ENCODE results near the gene KIRREL3. TPM values are rescaled to one million over a fixed set of nuclear protein-coding genes. Genes with fewer than 3 reads are reported as not detected.

Gene KIRREL3
- total RNA-seq, 1 experiment from 2014 or later: 2.2 TPM

DNA sequence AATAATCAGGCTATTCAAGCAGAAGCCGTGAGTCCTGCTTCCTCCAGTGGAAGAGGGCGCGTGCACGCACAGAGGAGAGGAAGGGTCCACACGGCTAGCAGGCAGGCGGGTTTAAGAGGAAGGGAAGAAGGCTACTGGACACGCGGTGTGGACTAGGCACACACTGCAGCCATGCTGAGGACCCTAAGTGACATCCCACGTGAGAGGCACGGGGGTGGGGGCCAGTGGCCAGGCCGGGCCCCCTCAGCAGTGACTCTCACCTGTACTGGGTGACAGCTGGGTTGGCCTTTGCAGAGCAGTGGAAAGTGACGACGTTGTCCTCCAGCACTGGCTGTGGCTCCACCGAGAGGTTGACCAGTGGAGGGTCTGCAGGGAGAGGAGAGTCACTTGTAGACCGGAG, 544.5 kb downstream of the KIRREL3 start:
- intact Hi-C loops (cut with micrococcal nuclease; ENCODE audit: unreplicated experiment): no loop called here
- Histone ChIP-seq H4K20me1 (ENCODE audit: insufficient read depth) (no peaks in the 10 kb centered on the region), H2AFZ (no peak overlapping the region), H3K79me2 (ENCODE audit: low read depth) (no peaks in the 10 kb centered on the region), H3K27me3 (ENCODE audit: insufficient read depth, low read depth) (peaks cover 14% of the 10 kb centered on the region), H3K9me3 (ENCODE audit: insufficient read depth, low read depth) (no peaks in the 10 kb centered on the region), H3K4me1 (replicated peaks; ENCODE audit: insufficient read depth) (no peaks in the 10 kb centered on the region), H3F3A (ENCODE audit: insufficient read depth, low read depth) (peaks cover 6% of the 10 kb centered on the region), H3K9me2 (ENCODE audit: insufficient read depth) (no peaks in the 10 kb centered on the region), H3K36me3 (ENCODE audit: low read depth) (no peaks in the 10 kb centered on the region), H3K27ac (no peak overlapping the region), H3K4me2 (no peak overlapping the region), H3K4me3 (no peak overlapping the region)
- CTCF ChIA-PET: no interaction called here
- TF ChIP-seq, protein P1, sequence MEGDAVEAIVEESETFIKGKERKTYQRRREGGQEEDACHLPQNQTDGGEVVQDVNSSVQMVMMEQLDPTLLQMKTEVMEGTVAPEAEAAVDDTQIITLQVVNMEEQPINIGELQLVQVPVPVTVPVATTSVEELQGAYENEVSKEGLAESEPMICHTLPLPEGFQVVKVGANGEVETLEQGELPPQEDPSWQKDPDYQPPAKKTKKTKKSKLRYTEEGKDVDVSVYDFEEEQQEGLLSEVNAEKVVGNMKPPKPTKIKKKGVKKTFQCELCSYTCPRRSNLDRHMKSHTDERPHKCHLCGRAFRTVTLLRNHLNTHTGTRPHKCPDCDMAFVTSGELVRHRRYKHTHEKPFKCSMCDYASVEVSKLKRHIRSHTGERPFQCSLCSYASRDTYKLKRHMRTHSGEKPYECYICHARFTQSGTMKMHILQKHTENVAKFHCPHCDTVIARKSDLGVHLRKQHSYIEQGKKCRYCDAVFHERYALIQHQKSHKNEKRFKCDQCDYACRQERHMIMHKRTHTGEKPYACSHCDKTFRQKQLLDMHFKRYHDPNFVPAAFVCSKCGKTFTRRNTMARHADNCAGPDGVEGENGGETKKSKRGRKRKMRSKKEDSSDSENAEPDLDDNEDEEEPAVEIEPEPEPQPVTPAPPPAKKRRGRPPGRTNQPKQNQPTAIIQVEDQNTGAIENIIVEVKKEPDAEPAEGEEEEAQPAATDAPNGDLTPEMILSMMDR (conservative IDR thresholded peaks at IDR 0.05): no peak
- no peak for TF ChIP-seq EZH2 (IDR thresholded peaks at IDR 0.05; ENCODE audit: low read depth)
- no TSS peak for BruUV-seq (replicated peaks)
- no peak for DNase-seq
- POLR2A ChIA-PET (ENCODE audit: unreplicated experiment): no interaction called here

DNA sequence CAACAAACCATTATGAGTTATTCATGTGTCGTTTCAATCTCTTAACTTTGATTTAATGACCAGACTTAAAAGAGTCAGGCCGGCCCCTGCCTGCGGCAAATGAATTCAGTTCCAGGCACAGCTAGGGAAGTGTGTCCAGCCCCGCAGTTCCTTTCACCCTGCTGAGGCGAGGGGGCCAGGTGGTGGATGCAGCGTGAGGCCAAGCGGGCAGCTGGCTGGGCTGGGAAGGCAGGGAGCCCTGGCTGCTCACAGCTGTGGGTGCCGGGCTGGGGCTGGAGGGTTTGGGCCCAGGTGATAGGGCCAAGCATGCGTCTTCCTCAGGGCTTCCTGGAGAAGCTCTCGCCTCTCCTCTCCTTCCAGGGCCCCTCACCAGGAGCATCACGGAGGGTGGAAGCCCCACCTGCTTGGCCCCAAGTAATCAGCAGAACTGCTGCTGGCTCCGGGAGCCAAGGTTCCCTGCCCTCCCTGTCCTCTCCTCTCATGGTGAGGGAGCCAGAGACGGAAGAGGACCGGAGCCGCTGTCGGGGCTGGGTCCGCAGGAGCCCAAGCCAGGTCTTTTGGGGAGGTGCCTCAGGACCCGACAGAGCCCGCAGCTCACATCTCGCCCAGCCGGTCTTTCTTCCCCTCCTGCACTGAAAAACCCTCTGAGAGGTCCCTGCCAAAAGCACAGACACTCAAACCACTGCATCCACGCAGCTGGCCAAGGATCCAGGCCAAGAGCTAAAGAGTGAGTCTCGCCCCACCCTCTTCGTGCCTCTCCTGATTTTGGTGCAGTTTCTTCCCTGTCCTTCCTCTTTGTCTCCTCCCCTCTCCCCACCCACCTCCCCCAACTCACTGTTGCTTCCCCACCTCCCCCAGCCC, 548.1 kb downstream of the KIRREL3 start:
- no peaks in the 10 kb centered on the region for H3K79me2 ChIP-seq (ENCODE audit: low read depth)
- DNase-seq: no peak
- no peak overlapping the region for H3K27ac ChIP-seq
- CTCF ChIA-PET: no interaction called here
- no peak overlapping the region for H3K4me3 ChIP-seq
- no peak for TF ChIP-seq EZH2 (IDR thresholded peaks at IDR 0.05; ENCODE audit: low read depth)
- TF ChIP-seq, protein P1 (conservative IDR thresholded peaks at IDR 0.05): no peak
- BruUV-seq (replicated peaks): no TSS peak
- no peaks in the 10 kb centered on the region for H3K9me2 ChIP-seq (ENCODE audit: insufficient read depth)
- no peak overlapping the region for H2AFZ ChIP-seq
- POLR2A ChIA-PET (ENCODE audit: unreplicated experiment): no interaction called here
- no peaks in the 10 kb centered on the region for H3K36me3 ChIP-seq (ENCODE audit: low read depth)
- H3K4me1 ChIP-seq (replicated peaks; ENCODE audit: insufficient read depth): no peaks in the 10 kb centered on the region
- no peak overlapping the region for H3K4me2 ChIP-seq
- no peaks in the 10 kb centered on the region for H3K27me3 ChIP-seq (ENCODE audit: insufficient read depth, low read depth)
- intact Hi-C loops (cut with micrococcal nuclease; ENCODE audit: unreplicated experiment): no loop called here
- peaks cover 4% of the 10 kb centered on the region; the same call in 1 of the 2 replicates for H3K9me3 ChIP-seq (ENCODE audit: insufficient read depth, low read depth)
- H4K20me1 ChIP-seq (ENCODE audit: insufficient read depth): no peaks in the 10 kb centered on the region
- H3F3A ChIP-seq (ENCODE audit: insufficient read depth, low read depth): peaks cover 20% of the 10 kb centered on the region

DNA sequence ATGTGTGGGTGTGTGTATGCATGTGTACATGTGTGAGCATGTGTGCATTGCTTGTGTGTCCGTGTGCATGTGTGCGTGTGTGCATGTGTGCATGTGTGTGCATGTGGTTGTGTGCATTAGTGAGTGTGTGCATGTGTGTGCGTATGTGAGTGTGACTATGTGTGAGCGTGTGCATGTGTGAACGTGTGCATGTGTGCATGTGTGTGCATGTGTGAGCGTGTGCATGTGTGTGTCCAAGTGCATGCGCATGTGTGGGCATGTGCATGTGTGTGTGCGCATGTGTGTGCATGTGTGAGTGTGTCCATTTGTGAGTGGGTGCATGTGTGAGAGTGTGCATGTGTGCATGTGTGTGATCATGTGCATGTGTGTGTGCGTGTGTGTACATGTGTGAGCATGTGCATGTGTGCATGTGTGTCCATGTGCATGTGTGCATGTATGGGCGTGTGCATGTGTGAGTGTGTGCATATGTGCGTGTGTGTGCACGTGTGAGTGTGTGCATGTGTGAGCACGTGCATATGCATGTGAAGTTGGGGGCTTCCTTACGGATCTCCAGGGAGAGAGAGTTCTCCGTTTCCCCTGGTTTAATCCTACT, 549.3 kb downstream of the KIRREL3 start:
- H3K27ac ChIP-seq: no peak overlapping the region
- peaks cover 4% of the 10 kb centered on the region; the same call in 1 of the 2 replicates for H3K9me3 ChIP-seq (ENCODE audit: insufficient read depth, low read depth)
- H3F3A ChIP-seq (ENCODE audit: insufficient read depth, low read depth): peaks cover 20% of the 10 kb centered on the region
- no peaks in the 10 kb centered on the region for H3K36me3 ChIP-seq (ENCODE audit: low read depth)
- no peaks in the 10 kb centered on the region for H3K9me2 ChIP-seq (ENCODE audit: insufficient read depth)
- H3K79me2 ChIP-seq (ENCODE audit: low read depth): no peaks in the 10 kb centered on the region
- H4K20me1 ChIP-seq (ENCODE audit: insufficient read depth): no peaks in the 10 kb centered on the region
- TF ChIP-seq EZH2 (IDR thresholded peaks at IDR 0.05; ENCODE audit: low read depth): no peak
- TF ChIP-seq, protein P1 (conservative IDR thresholded peaks at IDR 0.05): no peak
- intact Hi-C loops (cut with micrococcal nuclease; ENCODE audit: unreplicated experiment): no loop called here
- H3K4me3 ChIP-seq: no peak overlapping the region
- POLR2A ChIA-PET (ENCODE audit: unreplicated experiment): no interaction called here
- no peaks in the 10 kb centered on the region for H3K4me1 ChIP-seq (replicated peaks; ENCODE audit: insufficient read depth)
- no peak overlapping the region for H3K4me2 ChIP-seq
- no peak overlapping the region for H2AFZ ChIP-seq
- H3K27me3 ChIP-seq (ENCODE audit: insufficient read depth, low read depth): no peaks in the 10 kb centered on the region
- BruUV-seq (replicated peaks): no TSS peak
- CTCF ChIA-PET: no interaction called here
- DNase-seq: no peak
